ENCODE results near the gene NCCRP1.
"Not testable (repeated sequence)": the region's sequence is repeated elsewhere in the genome, so short reads cannot be mapped to it uniquely, and the experiment has no call there.

Gene NCCRP1

GRCh38 chr19:39211731-39212374, 15.1 kb downstream of the NCCRP1 start:
- DNase-seq (ENCODE audit: extremely low spot score), result no peak
- ChIA-PET POLR2A (no interaction called here), CTCF (interaction anchor here (1.3 to 1.4 kb wide), 3 partner anchors 11 to 200 kb away, joined by 3 to 4 read pairs (median 3); partner anchors contain the start of gene PLEKHG2)
- TF ChIP-seq CTCF (IDR thresholded peaks at IDR 0.05; ENCODE audit: control extremely low read depth, extremely low read depth, low read depth, missing control alignments), result no peak

GRCh38 chr19:39212375-39212742, 15.6 kb downstream of the NCCRP1 start:
- peak; percentile 46 for TF ChIP-seq CTCF (IDR thresholded peaks at IDR 0.05; ENCODE audit: control extremely low read depth, extremely low read depth, low read depth, missing control alignments)
- DNase-seq (ENCODE audit: extremely low spot score), result no peak
- POLR2A ChIA-PET, result no interaction called here
- CTCF ChIA-PET, result interaction anchor here (1.3 to 1.4 kb wide), 4 partner anchors 11 to 251 kb away, joined by 3 to 4 read pairs (median 3); partner anchors contain the start of gene PLEKHG2

- DNase-seq (ENCODE audit: extremely low spot score); POLR2A ChIA-PET: not testable (repeated sequence)
- CTCF ChIA-PET, result interaction anchor here (0.8 kb wide), 1 partner anchor 38 kb away, joined by 3 read pairs; no protein-coding TSS in a partner anchor
Measured at GRCh38 chr19:39215323-39215722, 18.6 kb downstream of the NCCRP1 start.

- DNase-seq (ENCODE audit: extremely low spot score), result no peak
- ChIA-PET POLR2A (no interaction called here), CTCF (interaction anchor here (0.8 to 1.2 kb wide), 2 partner anchors 10 to 95 kb away, joined by 3 read pairs; no protein-coding TSS in a partner anchor)
- no peak for TF ChIP-seq CTCF (IDR thresholded peaks at IDR 0.05; ENCODE audit: control extremely low read depth, extremely low read depth, low read depth, missing control alignments)
Measured at GRCh38 chr19:39217094-39217493, 20.3 kb downstream of the NCCRP1 start.

GRCh38 chr19:39218230-39219007, 21.7 kb downstream of the NCCRP1 start:
- CTCF ChIA-PET, result no interaction called here
- POLR2A ChIA-PET, result no interaction called here

GRCh38 chr19:39219108-39219507, 22.3 kb downstream of the NCCRP1 start:
- POLR2A ChIA-PET; DNase-seq (ENCODE audit: extremely low spot score); CTCF ChIA-PET: not testable (repeated sequence)

More at GRCh38 chr19:39218230-39219007, 21.7 kb downstream of the NCCRP1 start:
- no peak for DNase-seq (ENCODE audit: extremely low spot score)
- TF ChIP-seq CTCF (IDR thresholded peaks at IDR 0.05; ENCODE audit: control extremely low read depth, extremely low read depth, low read depth, missing control alignments), result no peak

GRCh38 chr19:39223703-39224279, 27.0 kb downstream of the NCCRP1 start:
- CTCF ChIA-PET, result interaction anchor here (1.5 kb wide), 1 partner anchor 11 kb away, joined by 3 read pairs; no protein-coding TSS in a partner anchor
- no peak for TF ChIP-seq CTCF (IDR thresholded peaks at IDR 0.05; ENCODE audit: control extremely low read depth, extremely low read depth, low read depth, missing control alignments)
- POLR2A ChIA-PET, result no interaction called here
- no peak for DNase-seq (ENCODE audit: extremely low spot score)

All from GM10248 (cell line).